Left hindlimb (tissue), 1 donor: Measurements from ENCODE around the gene LFNG.
A peak's percentile ranks its signal among the peaks of the same experiment; 100 is the strongest.
"Not testable (repeated sequence)": the region's sequence is repeated elsewhere in the genome, so short reads cannot be mapped to it uniquely, and the experiment has no call there.

ENCODE experiments used
- DNase-seq: peaks from one replicate; pipeline ENCODE4 v3.0.0-alpha.2; 2018

The LFNG gene

GRCh38 chr7:2551418-2551817, 31.8 kb downstream of the LFNG start:
- no peak for DNase-seq

DNA sequence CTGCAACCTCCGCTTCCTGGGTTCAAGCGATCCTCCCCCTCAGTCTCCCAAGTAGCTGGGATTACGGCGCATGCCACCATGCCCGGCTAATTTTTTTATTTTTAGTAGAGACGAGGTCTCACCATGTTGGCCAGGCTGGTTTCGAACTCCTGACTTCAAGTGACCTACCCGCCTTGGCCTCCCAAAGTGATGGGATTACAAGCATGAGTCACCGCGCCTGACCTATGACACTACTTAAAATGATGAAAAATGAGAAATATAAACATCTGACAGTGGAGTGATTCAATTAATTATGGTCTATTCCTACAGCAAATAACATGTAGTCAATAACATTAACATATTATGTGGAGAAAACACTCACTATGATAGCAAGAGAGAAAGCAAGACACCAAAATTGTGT, 33.5 kb downstream of the LFNG start:
- DNase-seq, result no peak

DNA sequence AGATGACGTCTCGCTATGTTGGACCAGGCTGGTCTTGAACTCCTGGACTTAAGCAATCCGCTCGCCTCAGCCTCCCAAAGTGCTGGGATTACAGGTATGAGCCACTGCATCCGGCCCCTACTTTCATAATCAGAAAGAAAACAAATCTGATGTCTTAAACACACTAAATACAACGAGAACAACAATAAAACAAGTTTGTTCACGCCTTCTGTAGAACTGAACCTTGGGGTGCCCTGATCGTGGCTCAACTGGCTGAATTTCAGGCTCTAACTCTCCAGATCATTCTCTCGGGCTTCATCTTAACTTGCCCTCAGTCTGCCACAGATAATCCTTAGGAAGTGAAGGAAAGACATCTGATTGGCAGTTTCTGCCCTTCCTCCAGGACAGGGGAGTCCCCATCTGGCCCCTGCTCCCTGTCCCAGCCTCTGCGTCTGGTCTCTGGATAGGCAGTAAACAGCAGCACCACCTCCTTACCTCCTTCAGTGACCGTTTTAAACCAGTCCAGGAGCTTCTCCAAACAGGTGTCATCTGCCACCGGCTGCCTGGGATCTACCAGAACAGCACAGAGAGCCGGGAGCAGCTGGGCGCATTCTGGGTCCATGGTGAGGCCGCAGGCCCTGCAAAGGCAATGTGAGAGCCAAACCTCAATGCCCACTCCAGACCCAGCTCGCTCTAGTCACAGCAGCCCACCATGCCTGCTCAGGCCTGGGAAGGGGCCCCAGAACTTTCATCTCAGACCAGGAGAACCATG, 34.4 kb downstream of the LFNG start:
- no peak for DNase-seq

- no peak for DNase-seq
Measured at GRCh38 chr7:2554661-2555111, 35.1 kb downstream of the LFNG start.

- peak; percentile 96 for DNase-seq
Measured at GRCh38 chr7:2555121-2556052, 35.8 kb downstream of the LFNG start, which contains the start of gene BRAT1. Gene BRAT1, minus strand, starts transcription at chr7:2555524. Its CDS starts 1,093 bp downstream, at chr7:2554431.

- DNase-seq, result peak; percentile 95
Measured at GRCh38 chr7:2558629-2559282, 39.2 kb downstream of the LFNG start, which contains the start of gene IQCE. Gene IQCE, plus strand, starts transcription at chr7:2558979. Its CDS starts 203 bp downstream, at chr7:2559182.

DNA sequence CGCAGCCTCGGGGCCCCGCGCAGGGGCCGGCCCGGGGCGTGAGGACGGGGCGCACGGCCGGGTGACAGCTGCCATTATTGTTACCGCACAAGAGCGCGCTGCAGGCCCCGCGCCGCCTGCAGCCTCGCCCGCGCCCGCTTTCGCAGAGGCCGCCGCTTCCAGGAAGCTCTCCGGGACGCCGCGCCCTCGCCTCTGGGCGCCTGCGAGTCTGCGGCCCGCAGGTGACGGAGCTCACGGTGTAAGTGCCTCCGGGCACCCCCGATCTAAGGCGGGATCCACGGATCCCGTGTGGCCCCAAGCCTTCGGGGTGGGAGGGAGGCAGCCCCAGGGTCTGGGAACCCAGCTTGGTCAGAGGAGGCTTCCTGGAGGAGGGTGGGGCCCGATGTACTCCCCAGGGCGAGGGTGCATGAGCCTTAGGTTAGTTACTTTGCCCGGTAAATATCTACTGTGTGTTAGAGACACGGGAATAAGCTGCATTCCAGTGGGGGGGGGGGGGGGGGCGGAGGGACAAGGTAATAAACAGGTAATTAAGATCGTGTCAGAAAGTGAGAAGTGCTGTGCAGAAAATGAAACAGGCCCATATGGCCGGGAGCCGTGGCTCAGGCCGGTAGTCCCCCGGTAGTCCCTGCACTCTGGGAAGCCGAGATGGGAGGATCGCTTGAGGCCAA, 39.8 kb downstream of the LFNG start:
- no peak for DNase-seq

- not testable (repeated sequence) for DNase-seq
Measured at GRCh38 chr7:2563955-2564354, 44.4 kb downstream of the LFNG start.

GRCh38 chr7:2564970-2565540, 45.5 kb downstream of the LFNG start:
- no peak for DNase-seq

- DNase-seq, result no peak
Measured at GRCh38 chr7:2566348-2566889, 46.8 kb downstream of the LFNG start.

- no peak for DNase-seq
Measured at GRCh38 chr7:2566890-2567678, 47.5 kb downstream of the LFNG start.

DNA sequence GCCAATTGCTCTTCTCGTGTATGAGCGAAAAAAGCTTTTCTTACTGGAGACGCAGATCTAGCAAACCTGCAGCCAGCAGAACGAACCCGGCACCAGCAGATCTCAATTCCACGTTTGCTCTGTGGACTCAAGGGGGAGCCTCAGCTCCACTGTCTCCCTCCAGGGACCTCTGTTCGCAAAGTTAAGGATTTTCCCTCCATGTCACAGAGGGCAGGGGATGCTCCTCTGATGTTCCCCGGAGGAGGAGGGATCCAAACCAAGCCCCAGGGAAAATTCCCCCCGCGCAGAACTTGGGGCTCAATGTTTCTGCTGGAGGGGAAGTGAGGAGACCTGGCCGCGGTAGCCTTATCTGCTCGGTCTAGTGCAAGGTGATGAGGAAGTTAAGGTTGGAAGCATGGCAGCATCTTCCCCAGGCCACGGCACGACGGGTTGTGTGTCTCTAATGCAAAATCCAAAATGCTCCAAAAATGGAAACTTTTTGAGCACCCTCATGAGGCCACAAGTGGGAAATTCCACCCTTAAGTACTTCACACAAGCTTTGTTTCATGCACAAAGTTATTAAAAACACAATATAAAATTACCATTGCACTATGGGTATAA, 48.2 kb downstream of the LFNG start:
- DNase-seq, result peak; percentile 59

GRCh38 chr7:2568521-2569223, 49.1 kb downstream of the LFNG start:
- no peak for DNase-seq

DNA sequence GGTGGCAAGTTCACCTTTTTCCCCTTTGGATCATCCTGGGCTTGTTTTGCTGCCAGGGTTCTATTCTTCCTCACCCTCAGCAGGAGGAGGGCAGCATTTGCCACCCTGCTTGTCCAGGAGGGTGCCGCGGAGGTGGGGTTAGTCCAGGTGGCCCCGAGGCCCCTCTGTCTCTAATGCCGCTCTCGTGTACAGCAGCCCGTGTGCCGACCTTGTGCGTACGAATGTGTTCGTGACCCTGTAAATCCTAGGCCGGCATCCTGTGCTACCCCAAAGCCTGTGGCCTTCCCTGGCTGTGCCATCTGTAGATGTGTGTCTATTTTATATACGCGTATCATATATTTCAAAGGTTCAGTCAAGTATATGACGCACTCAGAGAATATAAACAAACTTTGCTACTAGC, 49.8 kb downstream of the LFNG start:
- DNase-seq, result no peak

DNA sequence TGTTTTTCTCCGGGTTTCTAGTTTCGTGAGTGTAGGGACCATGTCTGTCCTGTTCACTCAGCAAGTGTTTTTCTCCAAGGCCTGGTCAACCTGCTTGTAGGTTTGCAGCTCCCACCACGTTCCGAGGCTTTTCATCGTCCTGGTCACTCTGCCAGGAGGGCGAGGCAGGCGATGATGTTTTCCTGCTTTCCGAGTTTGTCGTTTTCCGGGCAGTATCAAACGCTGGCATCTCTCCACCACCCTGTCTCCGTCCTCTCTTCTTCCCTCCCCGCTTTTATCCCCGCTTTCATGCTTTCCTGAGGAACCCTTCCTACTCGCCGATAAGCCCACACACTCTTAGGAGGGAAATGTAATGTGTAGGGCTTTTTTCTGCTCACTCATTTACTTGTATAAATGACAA, 50.4 kb downstream of the LFNG start:
- no peak for DNase-seq

GRCh38 chr7:2571409-2571808, 51.8 kb downstream of the LFNG start:
- DNase-seq, result no peak

DNA sequence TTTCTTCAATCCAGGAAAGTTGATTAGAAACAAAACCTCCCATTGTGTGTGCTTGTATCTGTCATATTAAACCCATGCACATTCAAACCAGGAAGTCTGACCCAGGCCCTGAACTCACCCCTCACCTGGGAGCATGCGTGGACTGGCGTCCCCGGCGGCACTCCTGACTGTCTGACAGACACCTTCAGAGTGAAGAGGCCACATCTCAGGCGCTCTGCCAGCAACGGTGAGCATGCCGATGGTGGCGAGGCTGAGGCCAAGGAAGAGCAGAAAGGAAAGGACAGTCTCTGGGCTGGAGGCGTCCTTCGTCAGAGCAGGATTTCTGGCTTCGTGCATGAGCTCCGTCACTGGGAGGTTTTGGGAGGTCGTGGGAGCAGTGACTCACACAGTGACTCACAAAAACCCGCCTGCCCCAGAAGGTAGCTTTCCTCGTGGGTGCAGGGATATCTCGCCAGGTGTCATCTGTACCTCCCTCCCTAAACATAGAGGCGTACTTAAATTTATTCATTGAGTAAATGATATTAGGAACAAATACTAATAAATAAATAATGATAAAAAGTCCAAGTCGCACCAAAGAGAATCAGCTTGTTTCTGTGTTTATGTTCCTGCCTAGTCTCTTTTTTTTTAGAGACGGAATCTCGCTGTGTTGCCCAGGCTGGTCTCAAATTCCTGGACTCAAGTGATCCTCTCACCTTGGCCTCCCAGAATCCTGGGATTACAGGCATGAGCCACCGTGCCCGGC, 52.7 kb downstream of the LFNG start:
- no peak for DNase-seq

- DNase-seq, result no peak
Measured at GRCh38 chr7:2573761-2574160, 54.2 kb downstream of the LFNG start.

DNA sequence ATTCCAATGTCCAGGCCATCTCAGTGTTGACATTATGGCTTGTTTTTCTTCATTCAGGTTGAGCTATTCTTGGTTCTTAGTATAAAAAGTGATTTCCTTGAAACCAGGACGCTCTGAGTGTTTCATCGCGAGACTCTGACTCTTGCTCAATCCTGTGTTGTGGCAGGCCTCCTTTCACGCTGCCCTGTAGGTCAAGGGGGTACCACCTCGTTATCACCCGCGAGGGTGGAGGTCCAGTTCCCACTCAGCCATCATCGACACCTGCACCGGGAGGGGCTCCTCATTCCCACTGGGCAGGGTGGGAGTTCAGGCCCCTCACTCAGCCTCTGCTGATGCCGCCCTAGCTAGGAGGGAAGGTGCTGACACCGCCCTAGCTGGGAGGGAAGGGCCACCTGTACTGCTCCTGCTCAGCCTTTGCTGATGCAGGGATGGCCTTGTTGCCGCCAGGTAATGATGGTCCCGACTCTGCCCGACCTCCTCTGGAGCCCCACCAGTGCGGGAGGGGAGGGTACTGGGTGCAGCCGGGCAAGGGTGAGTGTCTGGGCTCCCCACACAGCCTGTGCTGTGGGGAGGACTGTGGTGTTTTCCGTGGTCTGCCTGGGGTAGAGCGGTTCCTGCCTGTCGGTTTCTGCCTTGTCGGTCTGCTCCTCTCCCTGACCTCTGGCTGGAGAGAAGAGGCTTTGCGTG, 55.6 kb downstream of the LFNG start:
- peak; percentile 25 for DNase-seq
